Anterior cingulate cortex (tissue), 58 donors: ENCODE data around the gene PROSER3.

ENCODE experiments used
- DNase-seq, 58 donors: peaks; one replicate each; lab custom pipeline; 2025; lab: John Stamatoyannopoulos, UW

The PROSER3 gene

GRCh38 chr19:35773020-35773806, 15.2 kb downstream of the PROSER3 start:
- no peak for DNase-seq

GRCh38 chr19:35774274-35775045, 16.5 kb downstream of the PROSER3 start:
- DNase-seq: no peak

GRCh38 chr19:35775046-35775297, 17.0 kb downstream of the PROSER3 start:
- no peak for DNase-seq

GRCh38 chr19:35775298-35776101, 17.5 kb downstream of the PROSER3 start, which contains the start of gene ARHGAP33:
Gene ARHGAP33, plus strand, starts transcription at chr19:35775564. Its CDS starts 95 bp downstream, at chr19:35775659.
- DNase-seq: peak; percentile 53 to 99 (median 96)

- peak in 5 of 58 donors; percentile 11 to 32 (median 16) for DNase-seq
These were observed 18.3 kb downstream of the PROSER3 start for GRCh38 chr19:35776102-35776788.

GRCh38 chr19:35777086-35777841, 19.3 kb downstream of the PROSER3 start:
- DNase-seq: peak in 21 of 58 donors; percentile 5 to 60 (median 25)

- DNase-seq: no peak
These were observed 20.0 kb downstream of the PROSER3 start for GRCh38 chr19:35777961-35778360.

- DNase-seq: peak in 2 of 58 donors; percentile 20 to 24
These were observed 21.1 kb downstream of the PROSER3 start for GRCh38 chr19:35779033-35779432.

GRCh38 chr19:35780058-35780457, 22.1 kb downstream of the PROSER3 start:
- no peak for DNase-seq

GRCh38 chr19:35780717-35781116, 22.7 kb downstream of the PROSER3 start:
- DNase-seq: no peak

- no peak for DNase-seq
These were observed 23.7 kb downstream of the PROSER3 start for GRCh38 chr19:35781650-35782049.

- DNase-seq: no peak
These were observed 24.6 kb downstream of the PROSER3 start for GRCh38 chr19:35782589-35782988.

GRCh38 chr19:35783469-35784434, 25.8 kb downstream of the PROSER3 start:
- no peak for DNase-seq

- no peak for DNase-seq
These were observed 26.7 kb downstream of the PROSER3 start for GRCh38 chr19:35784503-35785338.

- DNase-seq: no peak
These were observed 27.3 kb downstream of the PROSER3 start for GRCh38 chr19:35785339-35785627.

GRCh38 chr19:35786299-35787160, 28.6 kb downstream of the PROSER3 start:
- no peak for DNase-seq
